Smooth muscle cell (in vitro differentiated cells): ENCODE measurements around the gene BLZF1. TPM values are rescaled to one million over a fixed set of nuclear protein-coding genes. Genes with fewer than 3 reads are reported as not detected.

Experiments
- DNase-seq: peaks from one replicate; lab custom pipeline; 2025; ENCODE audit not compliant: unreplicated experiment; lab: John Stamatoyannopoulos, UW
- H2AFZ ChIP-seq: fragments of 200-600 bp; sonication (generic); 2 replicates; pipeline ENCODE4 v1.6.0; 2016; ENCODE audit warnings: antibody characterized with exemption, low read depth, mild to moderate bottlenecking
- H3F3A ChIP-seq: fragments of 200-600 bp; sonication (generic); 2 replicates; pipeline ENCODE4 v1.6.0; 2017; ENCODE audit warnings: antibody characterized with exemption, low read depth
- H3K27ac ChIP-seq: fragments of 200-600 bp; sonication (generic); 2 replicates; pipeline ENCODE4 v1.5.1; 2016; ENCODE audit warnings: low read depth, mild to moderate bottlenecking
- H3K27me3 ChIP-seq: fragments of 200-600 bp; sonication (generic); 2 replicates; pipeline ENCODE4 v1.6.1; 2016; ENCODE audit warnings: low read depth, mild to moderate bottlenecking
- H3K36me3 ChIP-seq: fragments of 200-600 bp; sonication (generic); 2 replicates; pipeline ENCODE4 v1.5.1; 2016; ENCODE audit warnings: low read depth
- H3K4me1 ChIP-seq: fragments of 200-600 bp; sonication (generic); 2 replicates; pipeline ENCODE4 v1.5.1; 2016; ENCODE audit warnings: low read depth
- H3K4me2 ChIP-seq: fragments of 200-600 bp; sonication (generic); 2 replicates; pipeline ENCODE4 v1.6.0; 2016; ENCODE audit warnings: mild to moderate bottlenecking
- H3K4me3 ChIP-seq: fragments of 200-600 bp; sonication (generic); 2 replicates; pipeline ENCODE4 v1.5.1; 2016; ENCODE audit warnings: mild to moderate bottlenecking
- H3K79me2 ChIP-seq: fragments of 200-600 bp; sonication (generic); 2 replicates; pipeline ENCODE4 v1.6.0; 2016; ENCODE audit warnings: low read depth, mild to moderate bottlenecking
- H3K9ac ChIP-seq: fragments of 200-600 bp; sonication (generic); 2 replicates; pipeline ENCODE4 v1.6.0; 2016; ENCODE audit warnings: low read depth
- H3K9me3 ChIP-seq: fragments of 200-600 bp; sonication (generic); replicated peaks from 2 replicates; pipeline ENCODE4 v1.5.1; 2016; ENCODE audit warnings: low read depth
- H4K20me1 ChIP-seq: fragments of 200-600 bp; sonication (generic); 2 replicates; pipeline ENCODE4 v1.6.0; 2016; ENCODE audit warnings: low read depth
- CTCF ChIP-seq: fragments of 200-600 bp; sonication (generic); IDR thresholded peaks from 2 replicates; pipeline ENCODE4 v1.5.1; 2017; ENCODE audit warnings: borderline replicate concordance, mild to moderate bottlenecking, antibody characterized with exemption; ENCODE audit not compliant: insufficient read depth, poor library complexity, severe bottlenecking
- WGBS: methylation state at CpG from one replicate; pipeline ENCODE4 v1.1.7; 2016; ENCODE audit warnings: low lambda C conversion rate; 5-methylcytosine and 5-hydroxymethylcytosine counted together
- polyA plus RNA-seq: library from polyadenylated mRNA; unstranded; fragments of >200 nt; fragmentation: Nextera tagmentation; extraction: Ambion mirVana; gene quantifications from 2 replicates; pipeline ENCODE4 v1.2.1, GENCODE V29; 2016
- total RNA-seq: library from RNA; depleted of rRNA; stranded (reverse); fragments of >200 nt; gene quantifications from 2 replicates; pipeline ENCODE4 v1.2.3, GENCODE V29; 2014

The BLZF1 gene
- total and polyA plus RNA-seq, 2 experiments from 2014 or later = 21.9 to 43.7 TPM

DNA sequence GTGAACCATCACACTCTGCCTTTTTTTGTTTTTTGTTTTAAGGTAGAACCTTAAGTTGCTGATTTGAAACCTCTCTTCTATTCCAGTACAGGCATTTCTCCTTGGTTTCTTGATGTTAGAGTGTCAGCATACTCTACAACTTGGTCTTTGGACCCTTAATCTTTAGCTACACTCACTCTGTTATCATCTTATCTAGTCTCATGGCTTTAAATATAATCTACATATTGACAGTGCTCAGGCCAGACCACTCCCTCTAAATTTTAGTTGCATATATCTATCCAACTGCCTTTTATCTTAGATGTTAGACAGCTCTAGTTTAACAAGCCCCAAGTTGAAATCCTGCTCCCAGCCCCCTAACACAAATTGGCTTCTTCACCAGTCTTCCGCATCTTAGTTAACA is 22.5 kb upstream of the BLZF1 start:
- no peak for DNase-seq
- H3K4me3 ChIP-seq = no peak overlapping the region
- peaks cover 5% of the 10 kb centered on the region for H3K4me1 ChIP-seq
- WGBS = 83% methylated on average over 1 of the region's 1 CpG
- no peak overlapping the region for H3K9ac ChIP-seq
- H3K27me3 ChIP-seq = no peaks in the 10 kb centered on the region
- TF ChIP-seq CTCF = no peak
- H3K9me3 ChIP-seq = no peaks in the 10 kb centered on the region
- H3K36me3 ChIP-seq = no peaks in the 10 kb centered on the region
- H3K27ac ChIP-seq = no peak overlapping the region
- H3F3A ChIP-seq = no peaks in the 10 kb centered on the region
- no peak overlapping the region for H2AFZ ChIP-seq
- H3K79me2 ChIP-seq = peaks cover 23% of the 10 kb centered on the region
- no peaks in the 10 kb centered on the region for H4K20me1 ChIP-seq
- H3K4me2 ChIP-seq = no peak overlapping the region

- Histone ChIP-seq H3K27ac (no peak overlapping the region), H3K9ac (no peak overlapping the region), H3K27me3 (no peaks in the 10 kb centered on the region), H3K36me3 (no peaks in the 10 kb centered on the region), H3K4me2 (no peak overlapping the region), H2AFZ (no peak overlapping the region), H3F3A (no peaks in the 10 kb centered on the region), H3K9me3 (no peaks in the 10 kb centered on the region), H3K4me3 (no peak overlapping the region), H4K20me1 (no peaks in the 10 kb centered on the region), H3K4me1 (peaks cover 5% of the 10 kb centered on the region), H3K79me2 (peaks cover 23% of the 10 kb centered on the region)
- DNase-seq = no peak
- WGBS = 83% methylated on average over 3 of the region's 3 CpGs
- TF ChIP-seq CTCF = no peak
Observed at GRCh38 chr1:169346036-169346589, 21.9 kb upstream of the BLZF1 start.

- peak overlapping the region; percentile 39 for H3K4me2 ChIP-seq
- WGBS = 67% methylated on average over 2 of the region's 2 CpGs
- TF ChIP-seq CTCF = no peak
- H3F3A ChIP-seq = no peaks in the 10 kb centered on the region
- H3K79me2 ChIP-seq = peaks cover 32% of the 10 kb centered on the region
- no peak overlapping the region for H3K9ac ChIP-seq
- H3K4me3 ChIP-seq = no peak overlapping the region
- H3K9me3 ChIP-seq = no peaks in the 10 kb centered on the region
- H3K27ac ChIP-seq = no peak overlapping the region
- no peak for DNase-seq
- H2AFZ ChIP-seq = no peak overlapping the region
- peaks cover 5% of the 10 kb centered on the region for H3K4me1 ChIP-seq
- H3K27me3 ChIP-seq = no peaks in the 10 kb centered on the region
- H4K20me1 ChIP-seq = no peaks in the 10 kb centered on the region
- H3K36me3 ChIP-seq = no peaks in the 10 kb centered on the region
Observed at GRCh38 chr1:169347688-169348382, 20.2 kb upstream of the BLZF1 start.
